Ovary (tissue), 3 donors: Measurements from ENCODE around the gene CSRP3.

Experiments used
- CTCF ChIP-seq, 3 donors: fragments of 450-650 bp in 2 of 3; fragments of 200-600 bp in 1 of 3; IDR thresholded peaks; one replicate each; pipeline versions ENCODE4 v1.5.1 to v1.8.0; 2016 to 2022; ENCODE audit warnings: antibody characterized with exemption in 3 of 3, mild to moderate bottlenecking in 1 of 3
- EP300 ChIP-seq: sonication (generic); formaldehyde crosslinking; IDR thresholded peaks from one replicate; pipeline ENCODE4 v1.6.1; 2017; ENCODE audit warnings: antibody characterized with exemption
- POLR2A ChIP-seq: fragments of 450-650 bp; IDR thresholded peaks from one replicate; pipeline ENCODE4 v1.6.1; 2017; ENCODE audit warnings: antibody characterized with exemption, mild to moderate bottlenecking, moderate library complexity
- donor health status: DM: no; HTN: no; CAD: no.

GRCh38 chr11:19232910-19233503 is 31.2 kb upstream of the CSRP3 start:
- no peak for TF ChIP-seq CTCF (IDR thresholded peaks at IDR 0.05)
- no peak for TF ChIP-seq POLR2A
- TF ChIP-seq EP300: no peak
